Karpas-422 (cell line): ENCODE data around the gene HTRA1. TPM values are rescaled to one million over a fixed set of nuclear protein-coding genes. Genes with fewer than 3 reads are reported as not detected.
A peak's percentile ranks its signal among the peaks of the same experiment; 100 is the strongest.

Source experiments
- DNase-seq: peaks from one replicate; pipeline ENCODE4 v3.0.0-alpha.2; 2015
- H2AFZ ChIP-seq: fragments of 200-600 bp; sonication (generic); 2 replicates; pipeline ENCODE4 v1.6.1; 2014; ENCODE audit warnings: antibody characterized with exemption, low read length, mixed read lengths
- H3K27ac ChIP-seq: fragments of 200-600 bp; sonication (generic); 2 replicates; pipeline ENCODE4 v1.5.1; 2014; ENCODE audit warnings: mild to moderate bottlenecking, low read length, moderate library complexity
- H3K27me3 ChIP-seq: fragments of 200-600 bp; sonication (generic); 2 replicates; pipeline ENCODE4 v1.6.1; 2014; ENCODE audit warnings: low read length, mixed read lengths
- H3K36me3 ChIP-seq: fragments of 200-600 bp; sonication (generic); 2 replicates; pipeline ENCODE4 v1.6.1; 2014; ENCODE audit warnings: low read length, mixed read lengths; ENCODE audit not compliant: insufficient read depth
- H3K4me1 ChIP-seq: fragments of 200-600 bp; sonication (generic); 2 replicates; pipeline ENCODE4 v1.6.1; 2014; ENCODE audit warnings: mild to moderate bottlenecking, low read length, mixed read lengths
- H3K4me2 ChIP-seq: fragments of 200-600 bp; sonication (generic); 2 replicates; pipeline ENCODE4 v1.6.1; 2014; ENCODE audit warnings: low read length, low read depth, mild to moderate bottlenecking; ENCODE audit not compliant: poor library complexity, severe bottlenecking
- H3K4me3 ChIP-seq: fragments of 200-600 bp; sonication (generic); 2 replicates; pipeline ENCODE4 v1.5.1; 2014; ENCODE audit warnings: mild to moderate bottlenecking, antibody characterized with exemption, low read length, mixed read lengths
- H3K79me2 ChIP-seq: fragments of 200-600 bp; sonication (generic); 2 replicates; pipeline ENCODE4 v1.6.1; 2014; ENCODE audit warnings: mild to moderate bottlenecking, low read length, mixed read lengths
- H3K9ac ChIP-seq: fragments of 200-600 bp; sonication (generic); 2 replicates; pipeline ENCODE4 v1.6.0; 2014; ENCODE audit warnings: low read length
- H3K9me2 ChIP-seq: fragments of 200-600 bp; sonication (generic), shearing (Covaris generic); replicated peaks from 2 replicates; pipeline ENCODE4 v1.6.0; 2014; ENCODE audit warnings: mild to moderate bottlenecking, low read length, moderate library complexity; ENCODE audit not compliant: insufficient read depth
- H3K9me3 ChIP-seq: fragments of 300-700, 200-600 bp; sonication (generic); 2 replicates; pipeline ENCODE4 v1.6.1; 2014; ENCODE audit warnings: low read length, mixed read lengths
- H4K20me1 ChIP-seq: fragments of 200-600 bp; sonication (generic); 2 replicates; pipeline ENCODE4 v1.6.1; 2014; ENCODE audit warnings: mild to moderate bottlenecking, antibody characterized with exemption, low read length, low read depth; ENCODE audit not compliant: insufficient read depth
- total RNA-seq: library from RNA; depleted of rRNA; stranded (reverse); fragments of >200 nt; shearing (Covaris generic); gene quantifications from 2 replicates; pipeline ENCODE4 v1.2.3, GENCODE V29; 2014; ENCODE audit warnings: low replicate concordance

The HTRA1 gene
- total RNA-seq, 1 experiment from 2014 or later, result not detected

DNA sequence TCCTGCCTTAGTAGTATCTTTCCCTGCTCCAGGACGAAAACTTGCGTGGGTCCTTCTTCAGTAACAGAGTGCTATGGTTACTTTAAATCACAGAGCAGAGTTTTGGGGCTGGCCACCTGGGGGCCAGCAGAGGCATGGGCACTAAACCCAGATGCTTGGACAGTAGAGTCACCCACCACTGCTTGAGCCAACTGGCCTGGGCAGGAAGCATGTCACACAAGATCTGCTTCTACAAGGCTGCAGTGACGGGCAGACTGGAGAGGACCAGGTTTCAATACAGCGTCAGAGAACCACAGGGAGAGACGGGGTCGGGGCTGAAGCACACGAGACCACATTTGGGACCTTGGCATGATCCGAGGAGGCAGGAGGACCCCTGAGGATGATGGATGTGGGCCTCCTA lies 84.9 kb downstream of the HTRA1 start:
- Histone ChIP-seq H3K79me2 (no peaks in the 10 kb centered on the region), H3K4me1 (peaks cover 12% of the 10 kb centered on the region), H3K4me3 (no peak overlapping the region), H2AFZ (no peak overlapping the region), H3K9me3 (no peaks in the 10 kb centered on the region), H3K36me3 (no peaks in the 10 kb centered on the region), H3K9ac (no peak overlapping the region), H4K20me1 (no peaks in the 10 kb centered on the region), H3K9me2 (no peaks in the 10 kb centered on the region), H3K27me3 (no peaks in the 10 kb centered on the region), H3K4me2 (no peak overlapping the region), H3K27ac (no peak overlapping the region)
- no peak for DNase-seq

DNA sequence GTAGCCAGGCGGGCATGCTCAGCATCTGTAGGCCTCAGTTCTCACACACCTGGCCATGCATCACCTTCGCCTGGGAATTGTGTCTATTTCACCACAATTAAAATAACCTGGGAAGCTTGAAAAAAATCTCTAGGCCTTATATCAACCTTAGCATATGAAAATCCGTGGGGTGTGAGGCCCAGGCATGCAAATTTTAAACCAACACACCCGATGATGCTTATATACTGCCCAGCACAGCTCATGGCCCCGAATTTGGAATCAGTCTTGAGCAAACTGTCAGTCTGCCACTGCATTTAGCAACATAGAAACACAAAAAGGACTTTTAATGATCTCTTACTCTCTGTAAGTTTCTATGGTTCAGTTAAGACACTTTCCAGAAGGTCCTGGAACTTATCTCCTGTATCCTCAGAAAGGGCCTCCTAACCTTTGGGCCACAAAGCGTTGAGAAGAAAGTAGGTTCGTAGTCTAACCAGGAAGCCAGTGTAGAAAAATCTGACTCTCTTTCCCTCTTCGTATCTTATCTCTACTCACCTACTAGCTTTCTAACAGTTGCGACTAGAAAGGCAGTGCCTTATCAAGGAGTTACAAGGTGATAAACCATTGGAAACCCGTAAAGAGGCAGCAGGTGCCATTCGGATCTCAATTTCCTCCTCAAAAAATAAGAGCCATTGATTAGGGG lies 87.2 kb downstream of the HTRA1 start:
- Histone ChIP-seq H3K9ac (no peak overlapping the region), H3K27me3 (no peaks in the 10 kb centered on the region), H3K36me3 (no peaks in the 10 kb centered on the region), H3K4me1 (peaks cover 6% of the 10 kb centered on the region), H3K4me3 (no peak overlapping the region), H3K9me3 (no peaks in the 10 kb centered on the region), H3K27ac (no peak overlapping the region), H2AFZ (no peak overlapping the region), H3K9me2 (no peaks in the 10 kb centered on the region), H3K79me2 (no peaks in the 10 kb centered on the region), H4K20me1 (no peaks in the 10 kb centered on the region), H3K4me2 (no peak overlapping the region)
- peak; percentile 35 for DNase-seq

- DNase-seq, result peak; percentile 22
- Histone ChIP-seq H3K9me3 (no peaks in the 10 kb centered on the region), H2AFZ (no peak overlapping the region), H4K20me1 (no peaks in the 10 kb centered on the region), H3K4me3 (no peak overlapping the region), H3K9ac (no peak overlapping the region), H3K4me2 (no peak overlapping the region), H3K27ac (no peak overlapping the region), H3K27me3 (no peaks in the 10 kb centered on the region), H3K4me1 (peaks cover 6% of the 10 kb centered on the region), H3K36me3 (no peaks in the 10 kb centered on the region), H3K79me2 (no peaks in the 10 kb centered on the region), H3K9me2 (no peaks in the 10 kb centered on the region)
Observed at GRCh38 chr10:122549636-122550035, 88.3 kb downstream of the HTRA1 start.

DNA sequence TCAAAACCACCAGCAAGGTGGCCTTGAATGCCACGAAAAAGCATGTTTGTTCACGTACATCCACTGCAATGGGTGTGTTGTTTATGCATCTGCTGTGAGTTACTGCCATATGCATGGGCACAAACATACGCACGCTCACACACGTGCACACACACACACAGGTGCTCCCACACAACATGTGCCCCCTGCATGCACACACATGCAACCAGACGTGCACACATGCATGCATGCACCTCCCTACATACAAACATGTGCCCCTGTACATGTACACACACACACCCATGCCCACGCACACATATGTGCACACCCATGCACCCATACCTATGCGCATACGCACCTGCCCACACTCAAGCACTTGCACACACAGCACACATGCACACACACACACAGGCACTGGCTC lies 89.1 kb downstream of the HTRA1 start:
- H3K36me3 ChIP-seq, result no peaks in the 10 kb centered on the region
- peaks cover 6% of the 10 kb centered on the region for H3K4me1 ChIP-seq
- H4K20me1 ChIP-seq, result no peaks in the 10 kb centered on the region
- H3K9ac ChIP-seq, result no peak overlapping the region
- no peaks in the 10 kb centered on the region for H3K27me3 ChIP-seq
- no peaks in the 10 kb centered on the region for H3K9me3 ChIP-seq
- H3K4me3 ChIP-seq, result no peak overlapping the region
- no peak for DNase-seq
- no peaks in the 10 kb centered on the region for H3K9me2 ChIP-seq
- H2AFZ ChIP-seq, result no peak overlapping the region
- no peak overlapping the region for H3K27ac ChIP-seq
- H3K4me2 ChIP-seq, result no peak overlapping the region
- H3K79me2 ChIP-seq, result no peaks in the 10 kb centered on the region

- H3K4me3 ChIP-seq, result no peak overlapping the region
- H4K20me1 ChIP-seq, result no peaks in the 10 kb centered on the region
- no peak overlapping the region for H3K27ac ChIP-seq
Observed at GRCh38 chr10:122550983-122551382, 89.6 kb downstream of the HTRA1 start.

DNA sequence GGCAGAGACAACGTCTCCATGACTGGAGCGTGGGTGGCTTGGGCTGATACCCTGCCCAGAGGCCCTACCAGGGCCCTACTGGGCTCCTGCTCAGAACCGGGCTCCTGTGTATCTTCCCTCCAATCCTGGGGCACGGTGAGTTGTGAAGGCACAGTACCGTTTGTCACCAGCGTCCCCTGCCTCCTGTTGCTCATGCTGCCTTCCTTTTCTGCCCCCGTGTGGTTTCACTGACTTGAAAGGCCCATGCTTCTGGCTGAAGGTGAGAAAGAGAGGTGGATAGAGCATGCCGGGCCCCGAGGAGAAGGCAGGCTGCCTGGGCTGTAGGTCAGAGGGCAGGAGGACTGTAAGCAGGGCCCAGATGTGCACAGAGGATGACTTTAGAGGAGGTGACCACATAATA lies 90.1 kb downstream of the HTRA1 start:
- no peak overlapping the region for H3K4me3 ChIP-seq
- H4K20me1 ChIP-seq, result no peaks in the 10 kb centered on the region
- no peak overlapping the region for H2AFZ ChIP-seq
- DNase-seq, result peak; percentile 65
- H3K36me3 ChIP-seq, result no peaks in the 10 kb centered on the region
- no peak overlapping the region for H3K27ac ChIP-seq
- H3K9me2 ChIP-seq, result no peaks in the 10 kb centered on the region
- H3K27me3 ChIP-seq, result no peaks in the 10 kb centered on the region
- H3K4me2 ChIP-seq, result no peak overlapping the region
- no peaks in the 10 kb centered on the region for H3K79me2 ChIP-seq
- H3K4me1 ChIP-seq, result peaks cover 6% of the 10 kb centered on the region
- no peaks in the 10 kb centered on the region for H3K9me3 ChIP-seq
- H3K9ac ChIP-seq, result no peak overlapping the region

More at GRCh38 chr10:122550983-122551382, 89.6 kb downstream of the HTRA1 start:
- DNase-seq, result no peak
- Histone ChIP-seq H3K9me3 (no peaks in the 10 kb centered on the region), H3K9me2 (no peaks in the 10 kb centered on the region), H3K36me3 (no peaks in the 10 kb centered on the region), H2AFZ (no peak overlapping the region), H3K79me2 (no peaks in the 10 kb centered on the region), H3K27me3 (no peaks in the 10 kb centered on the region), H3K9ac (no peak overlapping the region), H3K4me2 (no peak overlapping the region), H3K4me1 (peaks cover 6% of the 10 kb centered on the region)

- H2AFZ ChIP-seq, result no peak overlapping the region
- no peaks in the 10 kb centered on the region for H3K36me3 ChIP-seq
- H3K9ac ChIP-seq, result no peak overlapping the region
- H3K9me2 ChIP-seq, result no peaks in the 10 kb centered on the region
- DNase-seq, result peak; percentile 47
- H3K4me3 ChIP-seq, result no peak overlapping the region
- H3K27me3 ChIP-seq, result no peaks in the 10 kb centered on the region
- H3K27ac ChIP-seq, result no peak overlapping the region
- no peak overlapping the region for H3K4me2 ChIP-seq
- H3K79me2 ChIP-seq, result no peaks in the 10 kb centered on the region
- H4K20me1 ChIP-seq, result no peaks in the 10 kb centered on the region
- H3K9me3 ChIP-seq, result no peaks in the 10 kb centered on the region
- peaks cover 3% of the 10 kb centered on the region for H3K4me1 ChIP-seq
Observed at GRCh38 chr10:122553341-122553740, 92.0 kb downstream of the HTRA1 start.

DNA sequence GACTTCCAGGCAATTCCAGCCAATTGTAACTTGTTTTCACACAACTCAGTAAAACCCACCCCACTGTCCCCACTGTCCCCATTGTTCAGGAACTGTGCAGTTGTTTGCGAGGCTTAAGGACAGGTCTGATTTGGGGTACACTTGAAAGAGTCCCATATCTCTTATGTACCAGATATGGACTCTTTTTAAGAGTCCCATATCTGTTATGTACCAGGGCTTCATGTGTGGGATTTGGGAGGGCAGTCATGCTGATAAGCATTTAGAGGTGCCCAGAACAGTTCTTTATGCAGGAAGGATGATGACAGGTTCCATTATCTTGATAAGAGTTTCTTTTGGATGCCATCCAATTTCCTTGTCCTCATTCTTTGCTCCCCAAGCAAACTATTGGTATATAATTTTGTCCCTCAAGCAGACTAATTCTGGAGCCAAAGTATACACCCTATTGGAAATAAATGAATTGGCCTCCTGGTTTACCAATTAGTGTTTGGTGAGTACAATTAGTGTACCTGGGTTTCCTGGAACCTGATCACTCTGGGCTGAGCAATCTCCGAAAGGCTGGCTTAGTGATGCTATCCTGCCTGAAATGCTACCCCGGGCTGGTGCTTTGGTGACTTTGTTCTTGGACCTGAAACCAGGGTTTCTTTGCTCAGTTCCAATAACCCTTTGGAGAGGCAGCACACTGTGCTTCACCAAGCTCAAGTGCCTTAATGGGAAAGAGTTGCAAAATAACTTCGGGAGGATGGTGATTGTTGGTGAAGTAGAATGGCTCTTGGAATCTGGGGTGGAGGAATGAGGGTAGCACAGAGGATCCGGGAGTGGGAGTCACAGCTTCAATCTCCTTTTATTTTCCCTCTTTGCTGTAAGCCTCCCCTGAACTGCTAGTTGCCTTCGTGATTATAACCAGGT lies 93.0 kb downstream of the HTRA1 start:
- Histone ChIP-seq H3K4me2 (no peak overlapping the region), H3K36me3 (no peaks in the 10 kb centered on the region), H3K4me3 (no peak overlapping the region), H3K9me2 (no peaks in the 10 kb centered on the region), H3K4me1 (no peaks in the 10 kb centered on the region), H4K20me1 (no peaks in the 10 kb centered on the region), H3K9me3 (no peaks in the 10 kb centered on the region), H3K79me2 (no peaks in the 10 kb centered on the region), H3K27me3 (no peaks in the 10 kb centered on the region), H2AFZ (no peak overlapping the region), H3K27ac (no peak overlapping the region), H3K9ac (no peak overlapping the region)
- peak; percentile 31 for DNase-seq
